ENCODE results near the gene LAMA3. TPM values are rescaled to one million over a fixed set of nuclear protein-coding genes. Genes with fewer than 3 reads are reported as not detected.

Gene LAMA3
- total RNA-seq, 4 donors from 2014 or later, result 16.9 to 57.5 (median 48.3) TPM

GRCh38 chr18:23703057-23703986 is 14.1 kb downstream of the LAMA3 start:
- ATAC-seq (ENCODE audit: low FRiP score), result peak; percentile 87
- no peak for DNase-seq (ENCODE audit: low spot score)
- peak in 1 of 3 donors; percentile 23 for TF ChIP-seq CTCF (IDR thresholded peaks at IDR 0.05)

- ATAC-seq (ENCODE audit: low FRiP score) (no peak), DNase-seq (ENCODE audit: low spot score) (no peak)
- TF ChIP-seq CTCF (IDR thresholded peaks at IDR 0.05), result no peak
These were observed 14.7 kb downstream of the LAMA3 start for GRCh38 chr18:23703987-23704384.

- TF ChIP-seq CTCF (IDR thresholded peaks at IDR 0.05), result no peak
- no peak for DNase-seq (ENCODE audit: low spot score)
- ATAC-seq (ENCODE audit: low FRiP score), result no peak
These were observed 15.6 kb downstream of the LAMA3 start for GRCh38 chr18:23704806-23705205.

GRCh38 chr18:23706971-23707640 is 17.9 kb downstream of the LAMA3 start:
- TF ChIP-seq CTCF (IDR thresholded peaks at IDR 0.05), result no peak
- no peak for ATAC-seq (ENCODE audit: low FRiP score)
- no peak for DNase-seq (ENCODE audit: low spot score)

- DNase-seq (ENCODE audit: low spot score) (no peak), ATAC-seq (ENCODE audit: low FRiP score) (peak; percentile 71)
- TF ChIP-seq CTCF (IDR thresholded peaks at IDR 0.05), result no peak
These were observed 20.8 kb downstream of the LAMA3 start for GRCh38 chr18:23710068-23710527.

GRCh38 chr18:23710946-23711345 is 21.7 kb downstream of the LAMA3 start:
- ATAC-seq (ENCODE audit: low FRiP score), result no peak
- TF ChIP-seq CTCF (IDR thresholded peaks at IDR 0.05), result no peak

More at GRCh38 chr18:23710946-23711345, 21.7 kb downstream of the LAMA3 start:
- no peak for DNase-seq (ENCODE audit: low spot score)

Data from omental fat pad (tissue), 4 donors.